HepG2 (cell line): ENCODE measurements around the gene FBXO5. TPM values are rescaled to one million over a fixed set of nuclear protein-coding genes. Genes with fewer than 3 reads are reported as not detected.

Experiments
- ATAC-seq: fragments of 200-7000 bp; cut with Tn5 transposase; 3 replicates; pipeline ENCODE4 v1.9.1; 2020; ENCODE audit warnings: mild to moderate bottlenecking, moderate library complexity
- BruUV-seq: library from RNA; stranded (reverse); fragments of 400-500 nt; replicated peaks from 2 replicates; lab custom pipeline; 2021; lab: Mats Ljungman, UMichigan
- CTCF ChIA-PET: fragments of 300-600 bp; formaldehyde crosslinking; extraction: SDS; loops from one replicate; lab custom pipeline; 2021; ENCODE audit warnings: low total read pairs, inconsistent platforms, low intra/inter-chr PET ratio; lab: Yijun Ruan, JAX
- POLR2A ChIA-PET: fragments of 350-600 bp; sonication (Branson Sonifier 250); formaldehyde crosslinking; loops from one replicate; lab custom pipeline; 2020; ENCODE audit warnings: antibody characterized with exemption, inconsistent platforms; lab: Yijun Ruan, JAX
- DNase-seq: peaks from one replicate; pipeline ENCODE4 v3.0.0-alpha.2; 2015; ENCODE audit warnings: low spot score
- FAIRE-seq: peaks from 3 replicates; lab custom pipeline; 2011; peaks lifted over from hg19 to GRCh38; lab: Jason Lieb, UNC
- H2AFZ ChIP-seq: one replicate; pipeline ENCODE4 v1.6.1; 2011; ENCODE audit warnings: low read length, inconsistent platforms
- H3K27ac ChIP-seq: fragments of 300-600 bp; 3 replicates; pipeline ENCODE4 v1.8.0; 2011; ENCODE audit warnings: mixed run types, mild to moderate bottlenecking, mixed read lengths, low read length, inconsistent platforms; ENCODE audit not compliant: insufficient read depth; ENCODE audit errors: extremely low read length
- H3K27me3 ChIP-seq, 2 experiments: fragments of 200-600 bp in 1 of 2; 2 replicates in 1 of 2; 3 replicates in 1 of 2; pipeline versions ENCODE4 v1.6.0 to v1.8.0; 2011; ENCODE audit warnings: low read length in 2 of 2, mild to moderate bottlenecking in 2 of 2, moderate library complexity in 2 of 2, inconsistent platforms in 1 of 2; ENCODE audit not compliant: insufficient read depth in 2 of 2, control insufficient read depth in 1 of 2
- H3K36me3 ChIP-seq, 2 experiments: fragments of 200-600 bp in 1 of 2; replicated peaks in 1 of 2; 2 replicates in 1 of 2; 3 replicates in 1 of 2; pipeline versions ENCODE4 v1.5.1 to v1.8.0; 2011; ENCODE audit warnings: low read length in 2 of 2, inconsistent platforms in 1 of 2; ENCODE audit not compliant: insufficient read depth in 2 of 2, control insufficient read depth in 1 of 2
- H3K4me1 ChIP-seq: 2 replicates; pipeline ENCODE4 v1.5.1; 2012; ENCODE audit warnings: low read length, inconsistent platforms; ENCODE audit not compliant: insufficient read depth
- H3K4me2 ChIP-seq: 2 replicates; pipeline ENCODE4 v1.6.0; 2011; ENCODE audit warnings: low read depth, low read length, inconsistent platforms
- H3K4me3 ChIP-seq, 3 experiments: fragments of 200-600 bp in 1 of 3; sonication (generic), shearing (Covaris generic) in 1 of 3; replicated peaks in 1 of 3; 2 replicates each; pipeline ENCODE4 v1.5.1; 2011 to 2016; ENCODE audit warnings: low read length in 3 of 3, inconsistent platforms in 2 of 3, low read depth in 2 of 3, mild to moderate bottlenecking in 2 of 3, control low read depth in 1 of 3, mixed read lengths in 1 of 3; ENCODE audit not compliant: insufficient read depth in 1 of 3
- H3K79me2 ChIP-seq: one replicate; pipeline ENCODE4 v1.6.1; 2011; ENCODE audit warnings: low read length, inconsistent platforms; ENCODE audit not compliant: insufficient read depth
- H3K9ac ChIP-seq: 2 replicates; pipeline ENCODE4 v1.6.0; 2011; ENCODE audit warnings: mild to moderate bottlenecking, low read depth, low read length, inconsistent platforms; ENCODE audit not compliant: insufficient read depth
- H3K9me3 ChIP-seq: 2 replicates; pipeline ENCODE4 v1.5.1; 2012; ENCODE audit warnings: mild to moderate bottlenecking, low read length
- H4K20me1 ChIP-seq: 2 replicates; pipeline ENCODE4 v1.6.0; 2011; ENCODE audit warnings: inconsistent platforms, mild to moderate bottlenecking, low read length, moderate library complexity; ENCODE audit not compliant: insufficient read depth
- PITX1 ChIP-seq: sonication (generic); formaldehyde crosslinking; IDR thresholded peaks from 2 replicates; pipeline ENCODE4 v1.5.1; 2020; ENCODE audit warnings: mild to moderate bottlenecking, missing genetic modification reagents
- ZIK1 ChIP-seq: sonication (generic); formaldehyde crosslinking; IDR thresholded peaks from 2 replicates; pipeline ENCODE4 v1.5.0; 2020; ENCODE audit warnings: mild to moderate bottlenecking, low read depth, missing genetic modification reagents, borderline replicate concordance
- ZNF335 ChIP-seq: sonication (generic); formaldehyde crosslinking; IDR thresholded peaks from 2 replicates; pipeline ENCODE4 v1.4.0; 2020; ENCODE audit warnings: missing genetic modification reagents
- ZNF615 ChIP-seq: sonication (generic); formaldehyde crosslinking; IDR thresholded peaks from 2 replicates; pipeline ENCODE4 v1.5.0; 2020; ENCODE audit warnings: mild to moderate bottlenecking, missing genetic modification reagents, borderline replicate concordance
- ZNF777 ChIP-seq: sonication (generic); formaldehyde crosslinking; IDR thresholded peaks from 2 replicates; pipeline ENCODE4 v1.4.0; 2020; ENCODE audit warnings: missing genetic modification reagents
- WGBS: methylation state at CpG from one replicate; pipeline ENCODE4 v1.1.6; 2017; ENCODE audit warnings: low lambda C conversion rate; 5-methylcytosine and 5-hydroxymethylcytosine counted together
- in situ Hi-C: cut with HindIII; loops from 2 replicates; pipeline ENCODE4 v1.10.0; 2017; ENCODE audit warnings: low pct_unique_long_range_greater_than_20kb; ENCODE audit not compliant: extremely low pct_ligation_motif_present
- intact Hi-C: fragments of 100-400 bp; cut with micrococcal nuclease; formaldehyde crosslinking; loops from one replicate; pipeline ENCODE4 v1.10.0; 2022; ENCODE audit not compliant: unreplicated experiment
- polyA plus RNA-seq, 8 experiments: library from polyadenylated mRNA; depleted of rRNA in 3 of 8; stranded (reverse) in 7 of 8; unstranded in 1 of 8; fragments of >200 nt; fragmentation: Illumina TruSeq in 4 of 8; extraction: Trizol in 4 of 8; gene quantifications; 2 replicates each; pipeline versions ENCODE4 v1.2.1 to v1.2.3, GENCODE V29; 2011 to 2016; ENCODE audit warnings: low read depth in 4 of 8, missing spikeins in 1 of 8, mixed read lengths in 1 of 8; ENCODE audit not compliant: insufficient read depth in 1 of 8
- total RNA-seq, 5 experiments: library from RNA; depleted of rRNA; stranded (reverse); fragments of >200 nt; fragmentation: Illumina TruSeq; extraction: Trizol; gene quantifications; 2 replicates each; pipeline ENCODE4 v1.2.3, GENCODE V29; 2016; ENCODE audit warnings: low read depth in 1 of 5
- TF ChIP-seq, protein P1 (sequence below): sonication (generic); formaldehyde crosslinking; IDR thresholded peaks from 2 replicates; pipeline ENCODE4 v1.5.0; 2020; ENCODE audit warnings: mild to moderate bottlenecking, missing genetic modification reagents

The FBXO5 gene
- total and polyA plus RNA-seq, 2 of the 13 experiments (the other 11 are each of a cell fraction or from before 2014, with no cell fraction given): 15.8 to 41.5 TPM

DNA sequence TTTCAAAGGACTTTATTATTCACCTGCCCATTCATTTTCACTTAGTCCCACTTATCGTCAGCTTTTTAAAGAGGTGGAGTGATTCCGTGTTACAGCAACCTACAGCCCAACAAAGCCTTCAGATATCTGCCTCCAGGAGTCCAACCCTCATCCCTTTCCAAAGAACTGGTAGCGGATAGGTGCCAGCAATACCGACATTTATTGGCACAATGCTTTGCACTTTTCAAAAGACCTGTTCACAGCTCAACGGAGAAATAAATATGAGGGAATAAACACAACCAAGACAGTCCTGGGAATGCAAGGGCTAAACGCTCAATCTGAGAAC lies 20.5 kb upstream of the FBXO5 start:
- intact Hi-C loops: loop anchor here (1.0 kb wide), 1 partner anchor 21 kb away; no protein-coding TSS in a partner anchor
- FAIRE-seq: no peak
- Histone ChIP-seq H4K20me1 (peaks cover 20% of the 10 kb centered on the region), H3K4me1 (peaks cover 33% of the 10 kb centered on the region), H3K4me2 (peak overlapping the region; percentile 83), H3K36me3 (no peaks in the 10 kb centered on the region; a peak in 1 of 5 replicates), H3K4me3 (peak overlapping the region; percentile 69 to 93 (median 92)), H3K9me3 (no peaks in the 10 kb centered on the region), H3K9ac (peak overlapping the region; percentile 93), H3K27me3 (no peaks in the 10 kb centered on the region; a peak in 2 of 5 replicates), H3K27ac (peak overlapping the region; percentile 88), H3K79me2 (peaks cover 45% of the 10 kb centered on the region), H2AFZ (peak overlapping the region; percentile 85)
- BruUV-seq: no TSS peak
- DNase-seq: peak; percentile 33
- TF ChIP-seq ZNF777 (CRISPR knock-in tag) (0 out of 2 replicates have a peak, but pooled peaks have one; percentile 16), ZNF615 (CRISPR knock-in tag) (0 out of 2 replicates have a peak, but pooled peaks have one; percentile 58), PITX1 (CRISPR knock-in tag) (no peak), ZIK1 (CRISPR knock-in tag) (0 out of 2 replicates have a peak, but pooled peaks have one; percentile 10), ZNF335 (CRISPR knock-in tag) (no peak)
- TF ChIP-seq, protein P1, sequence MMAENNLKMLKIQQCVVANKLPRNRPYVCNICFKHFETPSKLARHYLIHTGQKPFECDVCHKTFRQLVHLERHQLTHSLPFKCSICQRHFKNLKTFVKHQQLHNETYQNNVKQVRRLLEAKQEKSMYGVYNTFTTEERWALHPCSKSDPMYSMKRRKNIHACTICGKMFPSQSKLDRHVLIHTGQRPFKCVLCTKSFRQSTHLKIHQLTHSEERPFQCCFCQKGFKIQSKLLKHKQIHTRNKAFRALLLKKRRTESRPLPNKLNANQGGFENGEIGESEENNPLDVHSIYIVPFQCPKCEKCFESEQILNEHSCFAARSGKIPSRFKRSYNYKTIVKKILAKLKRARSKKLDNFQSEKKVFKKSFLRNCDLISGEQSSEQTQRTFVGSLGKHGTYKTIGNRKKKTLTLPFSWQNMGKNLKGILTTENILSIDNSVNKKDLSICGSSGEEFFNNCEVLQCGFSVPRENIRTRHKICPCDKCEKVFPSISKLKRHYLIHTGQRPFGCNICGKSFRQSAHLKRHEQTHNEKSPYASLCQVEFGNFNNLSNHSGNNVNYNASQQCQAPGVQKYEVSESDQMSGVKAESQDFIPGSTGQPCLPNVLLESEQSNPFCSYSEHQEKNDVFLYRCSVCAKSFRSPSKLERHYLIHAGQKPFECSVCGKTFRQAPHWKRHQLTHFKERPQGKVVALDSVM (CRISPR knock-in tag): 0 out of 2 replicates have a peak, but pooled peaks have one; percentile 18
- WGBS: under 1% methylated on average over 6 of the region's 6 CpGs
- in situ Hi-C loops: no loop called here
- CTCF ChIA-PET: no interaction called here
- POLR2A ChIA-PET: no interaction called here
- peak; percentile 49 for ATAC-seq
